BJ (cell line): ENCODE results near the gene CYP4A11. TPM values are rescaled to one million over a fixed set of nuclear protein-coding genes. Genes with fewer than 3 reads are reported as not detected.
"Not testable (repeated sequence)": the region's sequence is repeated elsewhere in the genome, so short reads cannot be mapped to it uniquely, and the experiment has no call there.

Experiments used
- CTCF ChIA-PET: fragments of 350-600 bp; formaldehyde crosslinking; extraction: SDS; loops from one replicate; lab custom pipeline; 2021; ENCODE audit warnings: antibody characterized with exemption, inconsistent platforms; lab: Yijun Ruan, JAX
- POLR2A ChIA-PET: fragments of 300-600 bp; sonication (Branson Sonifier 250); formaldehyde crosslinking; extraction: SDS; loops from one replicate; lab custom pipeline; 2021; ENCODE audit warnings: antibody characterized with exemption; lab: Charles Lee
- DNase-seq: peaks from one replicate; pipeline ENCODE4 v3.0.0-alpha.2; 2011; ENCODE audit warnings: low read depth
- H3K27me3 ChIP-seq: 2 replicates; pipeline ENCODE4 v1.6.0; 2011; ENCODE audit warnings: low read length; ENCODE audit not compliant: control insufficient read depth, insufficient read depth
- H3K36me3 ChIP-seq: 2 replicates; pipeline ENCODE4 v1.5.1; 2011; ENCODE audit warnings: low read length; ENCODE audit not compliant: control insufficient read depth, insufficient read depth
- H3K4me3 ChIP-seq: 2 replicates; pipeline ENCODE4 v1.5.1; 2011; ENCODE audit warnings: low read depth, mild to moderate bottlenecking, control low read depth, low read length
- CTCF ChIP-seq: IDR thresholded peaks from 2 replicates; pipeline ENCODE4 v1.5.1; 2011; ENCODE audit warnings: low read depth, mild to moderate bottlenecking, control low read depth, inconsistent platforms, low read length, moderate library complexity; ENCODE audit not compliant: insufficient read depth
- polyA plus RNA-seq: library from polyadenylated mRNA; depleted of rRNA; stranded (reverse); fragments of >200 nt; gene quantifications from 2 replicates; pipeline ENCODE4 v1.2.3, GENCODE V29; 2011

The CYP4A11 gene
- polyA plus RNA-seq, 1 experiment = not detected

- no peak overlapping the region for H3K4me3 ChIP-seq
- no peak for DNase-seq
- no peaks in the 10 kb centered on the region for H3K36me3 ChIP-seq
- TF ChIP-seq CTCF = no peak
- CTCF ChIA-PET = no interaction called here
- no peaks in the 10 kb centered on the region for H3K27me3 ChIP-seq
- POLR2A ChIA-PET = no interaction called here
Measured at GRCh38 chr1:46961066-46961758, 19.9 kb upstream of the CYP4A11 start.

- no peaks in the 10 kb centered on the region for H3K36me3 ChIP-seq
- H3K27me3 ChIP-seq = no peaks in the 10 kb centered on the region
- ChIA-PET CTCF (no interaction called here), POLR2A (no interaction called here)
- TF ChIP-seq CTCF = no peak
- no peak for DNase-seq
- no peak overlapping the region for H3K4me3 ChIP-seq
Measured at GRCh38 chr1:46960250-46960649, 19.0 kb upstream of the CYP4A11 start.

GRCh38 chr1:46955116-46955515, 13.8 kb upstream of the CYP4A11 start:
- H3K27me3 ChIP-seq, H3K4me3 ChIP-seq, DNase-seq, H3K36me3 ChIP-seq, POLR2A ChIA-PET, CTCF ChIA-PET: not testable (repeated sequence)

- H3K36me3 ChIP-seq, H3K27me3 ChIP-seq, POLR2A ChIA-PET, H3K4me3 ChIP-seq, DNase-seq, CTCF ChIA-PET: not testable (repeated sequence)
Measured at GRCh38 chr1:46953847-46954246, 12.6 kb upstream of the CYP4A11 start.

- POLR2A ChIA-PET, CTCF ChIA-PET, H3K36me3 ChIP-seq: not testable (repeated sequence)
Measured at GRCh38 chr1:46949417-46949666, 8.1 kb upstream of the CYP4A11 start.

GRCh38 chr1:46948629-46949416, 7.5 kb upstream of the CYP4A11 start:
- CTCF ChIA-PET = no interaction called here
- POLR2A ChIA-PET = no interaction called here
- no peak for TF ChIP-seq CTCF
- H3K27me3 ChIP-seq = no peaks in the 10 kb centered on the region
- DNase-seq = no peak
- H3K36me3 ChIP-seq = no peaks in the 10 kb centered on the region
- no peak overlapping the region for H3K4me3 ChIP-seq

More at GRCh38 chr1:46949417-46949666, 8.1 kb upstream of the CYP4A11 start:
- not testable (repeated sequence) for H3K4me3 ChIP-seq, H3K27me3 ChIP-seq, DNase-seq

GRCh38 chr1:46947706-46948105, 6.4 kb upstream of the CYP4A11 start:
- POLR2A ChIA-PET, H3K36me3 ChIP-seq, DNase-seq, H3K4me3 ChIP-seq, CTCF ChIA-PET, H3K27me3 ChIP-seq: not testable (repeated sequence)
